PC-3 (cell line): ENCODE measurements around the gene PBRM1. TPM values are rescaled to one million over a fixed set of nuclear protein-coding genes. Genes with fewer than 3 reads are reported as not detected.

Experiments used
- ATAC-seq: fragments of 200-7000 bp; cut with Tn5 transposase; 2 replicates; pipeline ENCODE4 v1.9.1; 2020; ENCODE audit warnings: mild to moderate bottlenecking, moderate library complexity
- BruUV-seq: library from RNA; stranded (reverse); fragments of 400-500 nt; replicated peaks from 2 replicates; lab custom pipeline; 2021; lab: Mats Ljungman, UMichigan
- CTCF ChIA-PET: fragments of 300-600 bp; sonication (Branson Sonifier 250); formaldehyde crosslinking; loops from one replicate; lab custom pipeline; 2022; ENCODE audit warnings: antibody characterized with exemption; lab: Charles Lee
- POLR2A ChIA-PET: fragments of 300-600 bp; sonication (Branson Sonifier 250); formaldehyde crosslinking; loops from one replicate; lab custom pipeline; 2022; ENCODE audit warnings: antibody characterized with exemption; ENCODE audit not compliant: unreplicated experiment; lab: Charles Lee
- DNase-seq: peaks from one replicate; pipeline ENCODE4 v3.0.0-alpha.2; 2015
- H2AFZ ChIP-seq: fragments of 300-600 bp; sonication (generic); 2 replicates; pipeline ENCODE4 v1.6.0; 2016; ENCODE audit warnings: antibody characterized with exemption, low read length
- H3F3A ChIP-seq: fragments of 300-600 bp; sonication (generic); one replicate; pipeline ENCODE4 v1.6.0; 2017; ENCODE audit warnings: antibody characterized with exemption, low read length, control low read depth, mild to moderate bottlenecking; ENCODE audit not compliant: unreplicated experiment
- H3K27ac ChIP-seq: fragments of 300-600 bp; sonication (generic); 2 replicates; pipeline ENCODE4 v1.5.1; 2016; ENCODE audit warnings: mild to moderate bottlenecking, low read length
- H3K27me3 ChIP-seq: fragments of 300-600 bp; sonication (generic); 2 replicates; pipeline ENCODE4 v1.6.1; 2016; ENCODE audit warnings: low read length, mixed read lengths
- H3K36me3 ChIP-seq: fragments of 300-600 bp; sonication (generic); 2 replicates; pipeline ENCODE4 v1.6.1; 2016; ENCODE audit warnings: low read depth, mixed run types, low read length, mixed read lengths
- H3K4me1 ChIP-seq: fragments of 300-600 bp; sonication (generic); 2 replicates; pipeline ENCODE4 v1.5.1; 2016; ENCODE audit warnings: low read length; ENCODE audit not compliant: insufficient read depth
- H3K4me2 ChIP-seq: fragments of 300-600 bp; sonication (generic); 2 replicates; pipeline ENCODE4 v1.6.0; 2016; ENCODE audit warnings: low read length
- H3K4me3 ChIP-seq: fragments of 300-600 bp; sonication (generic); 2 replicates; pipeline ENCODE4 v1.5.1; 2016; ENCODE audit warnings: mild to moderate bottlenecking, low read length, mixed read lengths
- H3K79me2 ChIP-seq: fragments of 300-600 bp; sonication (generic); 2 replicates; pipeline ENCODE4 v1.6.1; 2017; ENCODE audit warnings: low read length, mixed read lengths
- H3K9ac ChIP-seq: fragments of 300-600 bp; sonication (generic); 2 replicates; pipeline ENCODE4 v1.6.0; 2016; ENCODE audit warnings: mild to moderate bottlenecking, low read length
- H3K9me2 ChIP-seq: fragments of 300-600 bp; sonication (generic); replicated peaks from 2 replicates; pipeline ENCODE4 v1.6.1; 2016; ENCODE audit warnings: mixed run types, low read length, mixed read lengths
- H3K9me3 ChIP-seq: fragments of 300-600 bp; sonication (generic); 2 replicates; pipeline ENCODE4 v1.6.1; 2016; ENCODE audit warnings: low read length, mixed read lengths
- H4K20me1 ChIP-seq: fragments of 300-600 bp; sonication (generic); 2 replicates; pipeline ENCODE4 v1.6.1; 2016; ENCODE audit warnings: low read length, mixed read lengths
- EZH2 ChIP-seq: fragments of 300-600 bp; sonication (generic); IDR thresholded peaks from one replicate; pipeline ENCODE4 v1.6.1; 2017; ENCODE audit warnings: antibody characterized with exemption, mild to moderate bottlenecking, low read length; ENCODE audit not compliant: unreplicated experiment
- EZH2phosphoT487 ChIP-seq: fragments of 300-600 bp; sonication (generic); IDR thresholded peaks from 2 replicates; pipeline ENCODE4 v1.6.1; 2018; ENCODE audit warnings: mild to moderate bottlenecking, antibody characterized with exemption, low read length, borderline replicate concordance
- intact Hi-C: fragments of 100-400 bp; cut with micrococcal nuclease; formaldehyde crosslinking; loops from 2 replicates; pipeline ENCODE4 v1.9.0; 2023
- total RNA-seq: library from RNA; depleted of rRNA; stranded (reverse); fragments of >200 nt; gene quantifications from 2 replicates; pipeline ENCODE4 v1.2.3, GENCODE V29; 2014
- TF ChIP-seq, protein P1 (sequence below): fragments of 300-600 bp; sonication (generic); conservative IDR thresholded peaks from 2 replicates; pipeline ENCODE4 v1.5.1; 2017; ENCODE audit warnings: antibody characterized with exemption, low read depth, mild to moderate bottlenecking, low read length

The PBRM1 gene
- total RNA-seq, 1 experiment from 2014 or later: 59.7 TPM

DNA sequence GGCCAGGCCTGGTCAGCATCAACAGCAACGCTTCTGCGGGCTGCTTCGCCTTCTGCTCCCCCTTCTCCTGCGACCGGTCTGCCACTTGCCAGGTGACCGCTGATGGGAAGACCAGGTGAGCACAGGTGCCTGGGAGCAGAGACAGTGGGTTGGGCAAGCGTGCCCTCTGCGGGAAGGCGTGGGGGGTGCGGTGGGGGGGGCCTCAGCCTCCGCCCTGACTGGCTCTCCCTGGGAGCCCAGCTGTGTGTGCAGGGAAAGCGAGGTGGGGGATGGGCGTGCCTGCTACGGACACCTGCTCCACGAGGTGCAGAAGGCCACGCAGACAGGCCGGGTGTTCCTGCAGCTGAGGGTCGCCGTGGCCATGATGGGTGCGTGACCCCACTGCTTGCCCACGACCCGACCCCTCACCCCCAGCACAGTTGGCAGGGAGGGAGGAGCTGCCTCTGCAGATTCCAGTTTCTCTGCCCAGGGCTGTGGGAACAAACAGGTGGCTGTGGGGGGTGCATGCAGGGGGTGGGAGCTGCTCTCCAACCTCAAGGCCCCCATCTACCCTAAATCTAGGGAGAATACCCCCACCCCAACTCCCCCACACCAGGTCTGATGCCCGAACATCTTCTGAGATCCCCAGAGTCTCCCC, 181.8 kb downstream of the PBRM1 start:
- CTCF ChIA-PET: no interaction called here
- Histone ChIP-seq H3K27me3 (no peaks in the 10 kb centered on the region), H3K79me2 (no peaks in the 10 kb centered on the region), H3K9me3 (no peaks in the 10 kb centered on the region), H3K36me3 (no peaks in the 10 kb centered on the region), H2AFZ (no peak overlapping the region), H3K9me2 (no peaks in the 10 kb centered on the region), H3F3A (no peaks in the 10 kb centered on the region), H3K4me2 (no peak overlapping the region), H3K4me3 (no peak overlapping the region), H3K27ac (no peak overlapping the region), H4K20me1 (no peaks in the 10 kb centered on the region), H3K9ac (no peak overlapping the region), H3K4me1 (peaks cover 13% of the 10 kb centered on the region; the same call in 1 of the 2 replicates)
- no TSS peak for BruUV-seq
- no peak for ATAC-seq
- intact Hi-C loops: no loop called here
- POLR2A ChIA-PET: no interaction called here
- DNase-seq: no peak
- TF ChIP-seq, protein P1, sequence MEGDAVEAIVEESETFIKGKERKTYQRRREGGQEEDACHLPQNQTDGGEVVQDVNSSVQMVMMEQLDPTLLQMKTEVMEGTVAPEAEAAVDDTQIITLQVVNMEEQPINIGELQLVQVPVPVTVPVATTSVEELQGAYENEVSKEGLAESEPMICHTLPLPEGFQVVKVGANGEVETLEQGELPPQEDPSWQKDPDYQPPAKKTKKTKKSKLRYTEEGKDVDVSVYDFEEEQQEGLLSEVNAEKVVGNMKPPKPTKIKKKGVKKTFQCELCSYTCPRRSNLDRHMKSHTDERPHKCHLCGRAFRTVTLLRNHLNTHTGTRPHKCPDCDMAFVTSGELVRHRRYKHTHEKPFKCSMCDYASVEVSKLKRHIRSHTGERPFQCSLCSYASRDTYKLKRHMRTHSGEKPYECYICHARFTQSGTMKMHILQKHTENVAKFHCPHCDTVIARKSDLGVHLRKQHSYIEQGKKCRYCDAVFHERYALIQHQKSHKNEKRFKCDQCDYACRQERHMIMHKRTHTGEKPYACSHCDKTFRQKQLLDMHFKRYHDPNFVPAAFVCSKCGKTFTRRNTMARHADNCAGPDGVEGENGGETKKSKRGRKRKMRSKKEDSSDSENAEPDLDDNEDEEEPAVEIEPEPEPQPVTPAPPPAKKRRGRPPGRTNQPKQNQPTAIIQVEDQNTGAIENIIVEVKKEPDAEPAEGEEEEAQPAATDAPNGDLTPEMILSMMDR: no peak

DNA sequence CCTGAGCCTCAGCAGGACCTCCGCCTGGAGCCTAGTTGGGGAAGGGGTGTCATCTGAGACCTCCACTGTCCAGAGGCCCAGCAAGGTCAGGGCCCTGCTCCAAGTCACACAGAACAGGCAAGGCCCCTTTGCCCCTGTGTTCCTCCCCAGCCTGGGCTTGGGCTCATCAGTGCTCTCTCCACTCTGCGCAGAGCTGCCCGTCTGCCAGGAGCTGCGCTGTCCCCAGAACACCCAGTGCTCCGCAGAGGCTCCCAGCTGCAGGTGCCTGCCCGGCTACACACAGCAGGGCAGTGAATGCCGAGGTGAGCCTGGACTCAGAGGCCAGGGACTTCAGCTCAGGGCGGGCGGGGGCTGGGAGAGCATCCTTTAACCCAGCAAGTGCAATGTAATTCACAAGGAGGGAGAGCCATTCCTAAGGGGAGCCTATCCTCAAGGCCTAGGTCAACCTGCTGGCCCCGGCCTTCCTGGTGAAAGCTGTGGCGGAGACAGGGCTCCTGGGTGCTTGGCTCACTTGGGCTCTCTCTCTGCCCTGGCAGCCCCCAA, 182.8 kb downstream of the PBRM1 start:
- Histone ChIP-seq H3K4me2 (no peak overlapping the region), H3K9me2 (no peaks in the 10 kb centered on the region), H3K27ac (no peak overlapping the region), H3K4me3 (no peak overlapping the region), H3K4me1 (peaks cover 13% of the 10 kb centered on the region; the same call in 1 of the 2 replicates), H3K79me2 (no peaks in the 10 kb centered on the region), H2AFZ (no peak overlapping the region), H3K9me3 (no peaks in the 10 kb centered on the region), H3K36me3 (no peaks in the 10 kb centered on the region), H3F3A (no peaks in the 10 kb centered on the region), H4K20me1 (no peaks in the 10 kb centered on the region), H3K9ac (no peak overlapping the region), H3K27me3 (no peaks in the 10 kb centered on the region)
- ATAC-seq: no peak
- BruUV-seq: no TSS peak
- POLR2A ChIA-PET: no interaction called here
- TF ChIP-seq EZH2 (no peak), EZH2phosphoT487 (no peak)
- TF ChIP-seq, protein P1: no peak
- no peak for DNase-seq
- intact Hi-C loops: no loop called here
- CTCF ChIA-PET: no interaction called here

DNA sequence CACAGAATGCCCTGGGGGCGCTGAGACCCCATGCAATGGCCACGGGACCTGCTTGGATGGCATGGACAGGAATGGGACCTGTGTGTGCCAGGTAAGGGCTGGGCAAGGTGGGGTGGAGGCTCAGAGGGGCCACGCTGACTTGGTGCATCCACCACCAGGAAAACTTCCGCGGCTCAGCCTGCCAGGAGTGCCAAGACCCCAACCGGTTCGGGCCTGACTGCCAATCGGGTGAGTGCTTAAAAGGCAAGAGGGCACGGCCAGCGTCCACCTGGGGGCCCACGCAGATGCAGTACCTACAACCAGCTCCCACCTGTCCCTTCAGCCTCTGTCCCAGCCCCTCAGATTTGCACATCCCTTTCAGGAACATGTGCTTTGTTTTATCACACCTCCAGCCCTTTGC, 183.7 kb downstream of the PBRM1 start:
- POLR2A ChIA-PET: no interaction called here
- H2AFZ ChIP-seq: no peak overlapping the region
- no peaks in the 10 kb centered on the region for H3K9me3 ChIP-seq
- H3K9me2 ChIP-seq: no peaks in the 10 kb centered on the region
- no peaks in the 10 kb centered on the region for H3F3A ChIP-seq
- no peaks in the 10 kb centered on the region for H4K20me1 ChIP-seq
- CTCF ChIA-PET: interaction anchor here (0.5 kb wide), 1 partner anchor 90 kb away, joined by 5 read pairs; no protein-coding TSS in a partner anchor
- BruUV-seq: no TSS peak
- peaks cover 4% of the 10 kb centered on the region; the same call in 1 of the 2 replicates for H3K4me1 ChIP-seq
- no peaks in the 10 kb centered on the region for H3K27me3 ChIP-seq
- H3K36me3 ChIP-seq: no peaks in the 10 kb centered on the region
- no peak for DNase-seq
- no peak overlapping the region for H3K9ac ChIP-seq
- H3K27ac ChIP-seq: no peak overlapping the region
- H3K79me2 ChIP-seq: no peaks in the 10 kb centered on the region
- H3K4me3 ChIP-seq: no peak overlapping the region
- TF ChIP-seq, protein P1: no peak
- TF ChIP-seq EZH2phosphoT487 (no peak), EZH2 (no peak)
- H3K4me2 ChIP-seq: no peak overlapping the region
- intact Hi-C loops: no loop called here
- ATAC-seq: no peak
